GM12801 (cell line): ENCODE measurements around the gene CNTN2.

Experiments
- CTCF ChIP-seq: IDR thresholded peaks from one replicate; pipeline ENCODE4 v1.5.1; 2011; ENCODE audit warnings: control low read depth; ENCODE audit not compliant: insufficient read length; ENCODE audit errors: extremely low read depth

Gene CNTN2

GRCh38 chr1:205038132-205038786, 4.8 kb upstream of the CNTN2 start:
- no peak for TF ChIP-seq CTCF

- no peak for TF ChIP-seq CTCF
Measured at GRCh38 chr1:205041001-205041715, 1.9 kb upstream of the CNTN2 start.

GRCh38 chr1:205041998-205042910, 758 bp upstream of the CNTN2 start:
- no peak for TF ChIP-seq CTCF

GRCh38 chr1:205043866-205044265, 854 bp downstream of the CNTN2 start:
- TF ChIP-seq CTCF, result no peak

- no peak for TF ChIP-seq CTCF
Measured at GRCh38 chr1:205044741-205045140, 1.7 kb downstream of the CNTN2 start.

GRCh38 chr1:205045146-205045545, 2.1 kb downstream of the CNTN2 start:
- TF ChIP-seq CTCF, result no peak

- TF ChIP-seq CTCF, result no peak
Measured at GRCh38 chr1:205046870-205047269, 3.9 kb downstream of the CNTN2 start.
